GM12891 (cell line): ENCODE results near the gene SPECC1.

Source experiments
- POLR2A ChIP-seq: IDR thresholded peaks from 2 replicates; pipeline ENCODE4 v1.6.1; 2011; ENCODE audit warnings: low read depth, low read length, control low read depth
- POU2F2 ChIP-seq: IDR thresholded peaks from 2 replicates; pipeline ENCODE4 v1.6.1; 2011; ENCODE audit warnings: low read depth, mild to moderate bottlenecking, control low read depth, low read length, moderate library complexity
- TAF1 ChIP-seq: IDR thresholded peaks from 2 replicates; pipeline ENCODE4 v1.6.1; 2011; ENCODE audit warnings: low read depth, low read length, control low read depth

DNA sequence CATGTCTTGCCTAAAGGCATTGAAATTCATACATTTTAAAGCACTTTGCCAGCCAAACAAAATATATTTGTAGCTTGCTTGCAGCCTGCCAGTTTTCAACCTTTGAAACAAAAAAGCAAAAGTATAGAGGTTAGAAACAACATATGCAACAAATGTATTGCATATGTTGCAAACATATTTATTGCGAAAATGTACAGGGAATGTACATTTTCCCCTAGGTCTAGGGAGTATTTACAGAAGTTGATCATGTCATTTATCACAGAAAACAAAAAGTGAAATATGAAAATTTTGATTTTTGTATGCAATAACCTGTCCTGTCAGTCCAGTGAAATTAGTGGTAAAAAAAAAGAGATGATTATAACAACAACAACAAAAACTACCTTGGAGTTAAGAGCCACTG is 171.5 kb downstream of the SPECC1 start:
- TF ChIP-seq POLR2A (no peak), TAF1 (no peak), POU2F2 (no peak)
